RKO (cell line): ENCODE measurements around the gene DNAJB4.
"Not testable (repeated sequence)": the region's sequence is repeated elsewhere in the genome, so short reads cannot be mapped to it uniquely, and the experiment has no call there.

Experiments used
- DNase-seq: peaks from one replicate; pipeline ENCODE4 v3.0.0-alpha.2; 2016; ENCODE audit warnings: low spot score

Gene DNAJB4

GRCh38 chr1:78004719-78005447, at the start of gene DNAJB4:
Gene DNAJB4, plus strand, starts transcription at chr1:78004939. Its CDS starts 172 bp downstream, at chr1:78005111.
- DNase-seq = peak; percentile 99

DNA sequence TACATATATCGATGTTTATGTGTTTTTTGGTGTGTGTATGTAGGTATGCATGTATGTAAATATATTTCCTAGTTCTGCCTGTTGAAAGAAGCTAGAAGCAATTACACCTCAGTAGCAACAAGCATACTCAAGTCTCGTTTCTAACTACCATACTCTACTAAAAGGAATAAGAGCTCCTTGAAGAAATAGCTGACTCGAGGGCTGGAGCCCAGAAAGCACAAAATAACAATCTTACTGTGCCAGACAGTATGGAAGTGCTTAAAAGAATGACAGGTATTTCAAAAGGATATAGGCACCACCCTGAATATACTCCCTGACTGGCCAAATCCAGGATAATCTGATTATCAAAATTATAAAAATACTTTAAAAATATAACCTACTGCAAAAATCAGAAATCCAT, 49.0 kb upstream of the DNAJB4 start:
- no peak for DNase-seq

DNA sequence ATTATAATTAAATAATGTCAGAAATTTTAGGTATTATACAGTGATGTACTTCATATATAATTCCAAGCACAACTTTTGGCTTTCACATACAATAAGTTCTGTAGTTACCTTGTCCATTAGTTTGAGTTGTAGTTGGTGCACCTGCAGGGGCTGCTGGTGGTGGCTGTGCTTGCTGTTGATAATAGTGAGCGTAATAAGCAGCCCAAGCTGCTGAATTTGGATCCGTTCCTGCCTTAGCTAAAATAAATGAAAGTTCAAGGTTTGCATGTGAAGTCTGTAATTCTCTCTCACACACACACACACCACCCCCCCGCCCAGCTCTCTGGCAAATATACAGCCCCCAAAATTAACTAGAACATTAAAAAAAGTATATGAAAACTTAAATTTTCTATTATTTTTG, 48.3 kb upstream of the DNAJB4 start:
- no peak for DNase-seq

GRCh38 chr1:77958391-77958790, 46.3 kb upstream of the DNAJB4 start:
- DNase-seq = no peak

DNA sequence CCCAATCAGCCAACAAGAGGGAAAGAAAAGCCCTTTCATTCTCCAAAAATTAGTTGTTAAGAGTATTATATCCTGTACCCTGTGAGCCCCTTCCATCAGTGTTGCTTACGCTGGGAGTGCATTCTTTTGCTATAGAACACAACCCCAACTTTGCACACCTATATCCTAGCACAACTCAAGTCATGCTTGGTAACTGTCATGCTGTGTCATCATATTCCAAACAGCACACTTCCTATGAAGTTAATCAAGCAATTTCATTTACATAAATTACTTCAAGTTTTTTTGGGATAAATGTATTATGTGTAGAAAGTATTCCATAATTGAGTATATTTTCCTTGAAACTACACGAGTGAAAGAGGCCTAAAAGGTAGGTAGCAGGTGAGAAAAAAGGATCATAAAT, 45.9 kb upstream of the DNAJB4 start:
- DNase-seq = no peak

GRCh38 chr1:77961392-77961791, 43.3 kb upstream of the DNAJB4 start:
- DNase-seq = no peak

DNA sequence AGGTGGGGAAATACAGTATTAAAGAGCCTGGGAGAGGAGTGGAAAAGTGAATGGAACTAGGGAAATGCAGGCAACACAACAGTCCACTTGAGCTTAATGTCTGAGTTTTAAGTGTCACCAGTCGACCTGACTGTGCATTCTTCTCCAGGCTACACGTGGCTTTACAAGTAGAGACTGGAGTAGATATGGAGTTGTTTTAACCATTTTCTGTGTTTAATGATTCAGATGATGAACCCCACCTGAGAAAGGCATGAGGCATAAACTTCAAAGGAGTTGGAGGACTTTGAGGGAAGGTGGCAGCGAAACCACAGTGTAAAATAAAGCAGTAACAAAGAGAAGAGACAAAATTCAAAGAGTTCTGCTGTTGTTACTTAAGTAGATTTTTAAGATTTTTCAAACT, 38.4 kb upstream of the DNAJB4 start:
- DNase-seq = no peak

DNA sequence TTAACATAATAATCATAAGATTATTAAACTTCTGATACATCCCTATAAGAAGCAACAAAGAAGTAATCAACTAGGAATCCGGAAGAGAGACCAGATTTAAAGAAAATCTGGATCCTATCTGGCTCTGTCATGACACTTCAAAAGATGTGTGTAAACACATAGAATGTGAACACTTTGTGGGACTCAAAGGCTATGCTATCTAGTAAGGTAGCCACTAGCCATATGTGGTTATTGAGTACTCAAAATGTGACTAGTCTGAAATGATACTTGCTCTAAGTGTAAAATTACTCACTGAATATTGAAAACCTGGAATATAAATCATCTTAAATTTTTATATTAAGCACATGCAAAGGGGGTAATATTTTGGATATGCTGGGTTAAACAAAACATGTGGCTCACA, 34.5 kb upstream of the DNAJB4 start:
- DNase-seq = no peak

DNA sequence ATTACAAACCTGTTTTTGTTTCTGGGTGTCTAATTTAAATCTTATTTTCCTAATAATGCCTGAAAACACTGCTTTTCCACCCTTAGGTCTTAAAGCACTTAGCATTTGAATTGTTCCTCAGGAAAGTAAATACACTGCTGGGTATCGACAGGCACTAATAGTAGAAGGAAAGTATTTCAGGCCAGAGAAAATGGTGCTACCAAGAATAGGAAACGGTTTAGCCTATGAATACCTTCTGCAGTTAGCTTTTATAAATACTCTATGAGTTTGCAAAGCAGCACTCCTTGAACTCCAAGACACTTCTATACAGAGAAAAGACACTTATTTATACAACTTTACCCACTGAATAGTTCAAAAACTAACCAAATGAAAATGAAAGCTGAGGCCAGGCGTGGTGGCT, 32.7 kb upstream of the DNAJB4 start:
- DNase-seq = no peak

DNA sequence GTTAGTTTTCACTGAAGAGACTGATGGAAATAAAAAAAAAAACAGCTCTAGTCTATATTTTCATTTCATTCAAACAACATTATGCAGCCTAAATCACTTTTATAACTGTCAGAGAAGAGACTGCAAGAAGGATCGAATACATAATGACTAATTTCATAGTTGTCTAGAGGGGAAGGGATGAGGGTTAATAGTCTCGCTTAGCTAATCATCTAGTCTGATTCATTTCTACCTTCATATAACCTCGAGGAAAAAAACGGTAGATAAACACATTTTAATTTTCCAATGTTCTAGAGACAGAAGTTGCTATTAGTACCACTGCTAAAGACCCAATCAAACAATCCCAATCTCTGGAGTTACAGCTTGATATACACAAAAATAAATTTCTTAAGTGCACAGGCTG, 29.4 kb upstream of the DNAJB4 start:
- peak; percentile 70 for DNase-seq

DNA sequence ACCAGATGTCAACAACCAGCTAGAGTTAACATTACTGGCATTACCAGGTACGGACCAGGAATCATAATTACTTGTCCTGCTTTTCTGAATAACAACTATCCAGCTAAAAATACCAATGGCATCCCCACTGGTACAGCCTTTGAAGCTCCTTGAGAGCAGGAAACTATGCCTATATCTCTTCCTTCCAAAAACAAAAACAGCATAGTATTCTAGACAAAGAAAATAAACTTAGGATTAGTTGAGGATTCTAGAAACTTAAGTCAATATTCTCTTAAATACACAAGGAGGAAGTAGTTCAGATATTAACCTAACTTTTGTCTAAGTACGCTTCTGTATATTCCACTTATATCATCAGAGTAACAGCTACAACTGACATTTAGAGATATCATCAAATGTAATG, 28.8 kb upstream of the DNAJB4 start:
- peak; percentile 30 for DNase-seq

GRCh38 chr1:77976433-77977076, 28.2 kb upstream of the DNAJB4 start:
- DNase-seq = peak; percentile 45

DNA sequence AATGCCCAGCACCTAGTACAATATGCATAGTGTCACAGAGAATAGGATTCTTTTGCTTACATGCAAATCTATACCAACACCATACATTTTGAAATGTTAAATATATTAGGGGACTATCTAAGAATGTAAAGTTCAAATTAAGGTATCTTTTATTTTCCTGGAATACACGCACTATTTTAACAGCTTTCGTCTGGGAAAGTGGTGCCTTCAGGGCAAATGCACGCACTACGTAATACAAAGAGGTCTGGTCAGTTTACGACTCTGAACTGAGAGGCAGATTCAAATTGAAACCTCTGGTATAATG, 26.8 kb upstream of the DNAJB4 start:
- no peak for DNase-seq

GRCh38 chr1:77978293-77978968, 26.3 kb upstream of the DNAJB4 start:
- peak; percentile 96 for DNase-seq

DNA sequence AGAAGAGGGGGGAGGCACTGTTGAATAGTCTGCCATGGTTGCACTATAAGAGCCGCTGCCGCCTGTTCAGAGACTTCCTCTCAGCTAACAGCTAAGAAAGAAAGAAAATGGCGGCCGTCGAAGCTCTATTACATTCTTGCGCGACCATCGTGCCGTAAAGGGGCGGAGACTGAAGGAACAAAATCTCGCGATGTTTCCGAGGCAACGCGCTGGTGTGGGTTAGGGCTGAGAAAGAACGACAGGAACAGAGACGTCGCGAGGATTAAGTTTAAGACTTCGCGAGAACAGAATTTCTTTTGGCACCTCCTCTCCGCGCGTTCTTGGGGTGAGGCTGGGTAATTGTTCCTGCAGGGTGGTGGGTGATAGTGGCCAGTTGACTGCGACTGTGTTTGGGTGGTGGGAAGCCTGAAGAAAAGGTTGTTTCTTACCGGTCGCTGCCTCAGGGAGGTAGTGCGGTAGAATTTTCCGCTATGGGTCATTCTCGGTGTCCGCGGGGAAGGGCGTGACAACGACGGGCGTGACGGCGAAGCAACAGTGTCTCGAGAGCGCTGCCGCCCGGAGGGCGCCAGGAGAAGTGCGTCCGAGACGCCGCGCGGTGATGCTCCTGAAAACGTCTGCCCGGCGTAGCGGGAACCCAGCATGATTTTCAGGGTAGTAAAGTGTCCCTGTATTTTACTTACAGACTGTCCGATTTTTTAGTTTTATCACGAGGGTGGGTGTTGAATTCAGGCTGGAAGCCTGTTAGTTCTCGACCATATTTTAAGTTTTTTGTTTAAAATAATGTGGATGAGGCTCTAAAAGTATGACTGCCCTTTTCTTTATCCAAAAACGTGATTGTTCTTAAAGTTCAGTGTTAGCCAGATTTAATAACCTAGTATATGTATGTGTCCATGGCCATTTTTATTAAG, 25.5 kb upstream of the DNAJB4 start, which contains the start of gene FUBP1:
FUBP1 (minus strand) TSS at position 104 of the 908 bp plus-strand sequence; CDS start at position 36, 68 bp downstream.
- peak; percentile 99 for DNase-seq

DNA sequence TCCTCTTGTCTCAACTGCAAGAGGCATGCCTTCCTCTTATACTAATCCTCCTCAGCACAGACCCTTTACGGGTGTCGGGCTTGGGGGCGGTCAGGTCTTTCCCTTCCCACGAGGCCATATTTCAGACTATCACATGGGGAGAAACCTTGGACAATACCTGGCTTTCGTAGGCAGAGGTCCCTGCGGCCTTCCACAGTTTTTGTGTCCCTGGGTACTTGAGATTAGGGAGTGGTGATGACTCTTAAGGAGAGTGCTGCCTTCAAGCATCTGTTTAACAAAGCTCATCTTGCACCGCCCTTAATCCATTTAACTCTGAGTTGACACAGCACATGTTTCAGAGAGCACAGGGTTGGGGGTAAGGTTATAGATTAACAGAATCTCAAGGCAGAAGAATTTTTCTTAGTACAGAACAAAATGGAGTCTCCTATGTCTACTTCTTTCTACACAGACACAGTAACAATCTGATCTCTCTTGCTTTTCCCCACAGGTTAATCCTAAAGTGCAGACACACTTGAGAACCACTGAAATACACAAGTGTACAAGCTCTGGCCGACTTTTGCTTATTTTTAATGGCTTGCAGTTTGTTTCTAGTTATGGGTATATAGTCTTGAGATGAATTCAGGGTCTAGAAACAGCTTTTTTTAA, 21.3 kb upstream of the DNAJB4 start:
- not testable (repeated sequence) for DNase-seq

GRCh38 chr1:77983997-77984355, 20.8 kb upstream of the DNAJB4 start:
- DNase-seq = no peak

GRCh38 chr1:77984629-77985028, 20.1 kb upstream of the DNAJB4 start:
- DNase-seq = no peak

GRCh38 chr1:77986810-77987209, 17.9 kb upstream of the DNAJB4 start:
- peak; percentile 63 for DNase-seq

DNA sequence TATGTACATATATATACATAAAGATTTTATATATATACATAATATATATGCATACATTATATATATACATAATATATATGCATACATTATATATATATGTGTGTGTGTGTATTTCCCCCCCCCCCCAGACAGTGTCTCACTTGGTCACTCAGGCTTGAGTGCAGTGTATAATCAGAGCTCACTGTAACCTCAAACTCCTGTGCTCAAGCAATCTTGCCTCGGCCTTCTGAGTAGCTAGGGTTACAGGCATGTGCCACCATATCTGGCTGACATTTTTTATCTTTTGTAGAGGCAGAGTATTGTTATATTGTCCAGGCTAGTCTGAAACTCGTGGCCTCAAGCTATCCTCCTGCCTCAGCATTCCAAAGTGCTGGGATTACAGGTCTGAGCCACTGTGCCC, 16.8 kb upstream of the DNAJB4 start:
- no peak for DNase-seq

DNA sequence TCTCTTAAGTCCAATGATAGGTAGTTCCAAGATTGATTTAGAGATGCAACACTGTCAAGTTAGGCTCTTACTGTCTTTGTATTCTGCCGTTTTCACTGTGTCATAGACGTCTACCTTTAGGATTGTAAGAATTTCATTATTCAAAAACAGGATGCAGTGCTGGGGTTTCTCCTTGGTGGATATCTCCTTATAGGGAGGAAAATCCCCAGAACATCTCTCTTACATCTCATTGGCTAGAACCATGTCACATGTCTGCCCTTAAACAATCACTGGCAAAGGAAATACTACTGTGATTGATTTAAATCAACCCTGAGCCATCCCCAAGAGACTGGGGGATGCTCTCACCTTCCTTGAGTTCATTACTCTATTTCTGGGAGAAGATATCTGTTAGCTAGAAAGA, 15.0 kb upstream of the DNAJB4 start:
- DNase-seq = no peak
